SHP77 treated with DMSO at 0.1 percent for 48 hours (cell line): Measurements from ENCODE around the gene ITPR3.
A peak's percentile ranks its signal among the peaks of the same experiment; 100 is the strongest.

Experiments used
- DNase-seq: peaks from one replicate; lab custom pipeline; 2025; lab: John Stamatoyannopoulos, UW

Gene ITPR3

DNA sequence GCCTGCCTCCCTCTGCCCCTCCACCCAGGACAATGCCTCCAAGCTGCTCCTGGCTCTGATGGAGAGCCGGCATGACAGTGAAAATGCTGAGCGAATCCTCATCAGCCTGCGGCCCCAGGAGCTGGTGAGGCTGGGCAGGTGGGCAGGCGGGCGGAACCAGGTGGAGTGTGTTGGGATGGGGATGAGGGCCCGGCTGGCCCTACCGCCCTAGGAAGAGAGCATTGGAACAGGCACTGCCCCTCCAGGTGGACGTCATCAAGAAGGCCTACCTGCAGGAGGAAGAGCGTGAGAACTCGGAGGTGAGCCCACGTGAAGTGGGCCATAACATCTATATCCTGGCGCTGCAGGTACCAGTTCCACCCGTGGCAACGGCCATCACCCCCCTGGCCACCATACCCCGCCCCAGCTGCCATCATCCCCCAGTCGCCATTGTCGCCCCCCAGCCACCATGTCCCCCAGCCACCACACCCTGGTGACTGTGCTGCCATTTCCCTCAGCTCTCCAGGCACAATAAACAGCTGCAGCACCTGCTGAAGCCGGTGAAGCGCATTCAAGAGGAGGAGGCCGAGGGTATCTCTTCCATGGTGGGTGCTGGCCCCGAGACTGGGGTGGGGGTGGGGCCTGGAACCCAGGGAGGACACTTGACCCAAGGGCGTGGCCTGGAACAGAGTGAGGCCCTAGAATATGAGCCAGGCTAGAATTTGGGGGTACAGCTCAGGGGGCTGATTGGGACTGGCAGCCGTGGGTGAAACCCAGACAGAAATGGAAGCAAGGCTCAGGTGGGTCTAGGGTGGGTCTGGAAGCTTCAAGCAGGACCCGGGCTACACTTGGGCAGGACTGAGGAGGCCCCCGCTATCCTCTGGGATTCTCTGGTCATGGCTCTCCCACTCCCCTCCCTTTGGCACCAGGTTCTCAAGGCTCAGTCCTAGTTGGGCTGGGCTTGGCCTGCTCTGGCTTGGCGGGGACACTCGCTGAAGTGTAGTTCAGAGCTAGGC, 66.2 kb downstream of the ITPR3 start:
- no peak for DNase-seq

DNA sequence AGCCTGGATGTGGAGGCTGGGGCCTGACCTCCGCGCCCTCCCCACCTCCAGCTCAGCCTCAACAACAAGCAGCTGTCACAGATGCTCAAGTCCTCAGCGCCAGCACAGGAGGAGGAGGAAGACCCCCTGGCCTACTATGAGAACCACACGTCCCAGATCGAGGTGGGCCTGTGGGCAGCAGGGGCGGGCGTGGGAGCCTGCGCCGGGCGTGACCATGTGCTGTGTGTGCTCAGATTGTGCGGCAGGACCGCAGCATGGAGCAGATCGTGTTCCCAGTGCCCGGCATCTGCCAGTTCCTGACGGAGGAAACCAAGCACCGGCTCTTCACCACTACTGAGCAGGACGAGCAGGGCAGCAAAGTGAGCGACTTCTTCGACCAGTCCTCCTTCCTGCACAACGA, 66.9 kb downstream of the ITPR3 start:
- DNase-seq = no peak

GRCh38 chr6:33688451-33689147, 67.5 kb downstream of the ITPR3 start:
- DNase-seq = no peak

- DNase-seq = no peak
Observed at GRCh38 chr6:33689148-33689494, 68.0 kb downstream of the ITPR3 start.

- DNase-seq = no peak
Observed at GRCh38 chr6:33689879-33690278, 68.8 kb downstream of the ITPR3 start.

DNA sequence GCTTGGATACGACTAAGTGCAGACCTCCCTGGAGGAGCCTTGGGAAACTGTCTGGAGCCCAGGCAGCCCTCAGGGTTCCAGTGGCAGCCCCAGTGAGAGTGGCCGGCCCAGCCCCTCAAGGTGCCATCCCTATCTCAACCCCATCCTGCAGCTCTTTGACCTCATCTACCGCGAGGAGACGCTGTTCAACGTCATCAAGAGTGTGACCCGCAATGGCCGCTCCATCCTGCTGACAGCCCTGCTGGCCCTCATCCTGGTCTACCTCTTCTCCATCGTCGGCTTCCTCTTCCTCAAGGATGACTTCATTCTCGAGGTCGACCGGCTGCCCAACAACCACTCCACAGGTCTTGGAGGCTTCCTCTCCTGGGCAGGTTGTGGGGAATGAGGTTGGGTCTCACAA, 69.6 kb downstream of the ITPR3 start:
- DNase-seq = no peak

GRCh38 chr6:33691456-33692077, 70.4 kb downstream of the ITPR3 start:
- no peak for DNase-seq

DNA sequence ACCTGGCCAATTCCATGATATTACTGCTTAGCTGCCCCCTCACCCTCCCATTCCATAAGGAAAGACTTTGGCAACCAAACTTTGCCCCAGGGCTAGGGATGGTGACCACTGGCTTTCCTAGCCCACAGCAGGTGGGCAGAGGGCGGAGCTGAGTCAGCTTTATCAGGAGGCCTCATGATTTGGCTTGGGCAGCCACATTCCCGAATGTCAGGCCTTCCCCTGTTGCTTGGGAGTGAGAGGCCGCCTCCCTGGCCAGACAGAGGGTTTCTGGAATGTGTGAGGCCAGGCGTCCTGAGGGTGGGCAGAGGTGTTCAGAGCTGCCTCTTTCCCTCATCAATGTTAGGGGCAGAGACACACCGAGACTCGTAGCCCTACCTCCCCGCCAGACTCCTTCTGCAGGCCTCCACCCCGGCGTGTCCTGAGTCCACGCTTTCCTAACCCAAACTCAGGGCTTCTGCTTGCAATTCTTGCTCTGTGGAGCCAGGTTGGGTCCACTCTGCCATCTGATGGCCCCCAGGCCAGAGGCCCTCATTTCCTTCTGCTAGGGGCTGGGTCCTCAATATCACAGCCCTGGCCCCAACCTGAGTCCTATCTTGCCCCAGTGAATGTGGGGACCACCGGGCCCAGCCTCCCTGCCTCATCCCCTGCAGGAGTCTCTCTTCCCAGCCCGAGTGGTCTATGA, 71.1 kb downstream of the ITPR3 start:
- no peak for DNase-seq

- no peak for DNase-seq
Observed at GRCh38 chr6:33692760-33693158, 71.6 kb downstream of the ITPR3 start.

- DNase-seq = peak; percentile 31
Observed at GRCh38 chr6:33693186-33694105, 72.3 kb downstream of the ITPR3 start.

- DNase-seq = peak; percentile 43
Observed at GRCh38 chr6:33694401-33694931, 73.3 kb downstream of the ITPR3 start.

DNA sequence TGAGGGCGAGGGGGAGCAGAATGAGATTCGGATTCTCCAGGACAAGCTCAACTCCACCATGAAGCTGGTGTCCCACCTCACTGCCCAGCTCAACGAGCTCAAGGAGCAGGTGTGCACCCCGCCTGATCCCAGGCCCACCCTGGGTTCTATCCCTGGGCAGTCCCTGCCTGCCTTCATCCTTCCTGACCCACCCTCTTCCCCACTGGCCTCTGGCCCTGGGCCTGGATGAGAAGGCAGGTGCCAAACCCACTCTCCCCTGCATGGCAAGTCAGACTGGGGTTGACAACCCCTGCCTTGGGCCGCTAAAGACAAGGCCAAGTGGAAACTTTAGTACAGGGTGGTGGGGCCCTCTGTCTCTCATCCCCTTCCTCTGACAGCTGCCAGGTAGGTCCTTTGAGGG, 73.9 kb downstream of the ITPR3 start:
- DNase-seq = no peak

DNA sequence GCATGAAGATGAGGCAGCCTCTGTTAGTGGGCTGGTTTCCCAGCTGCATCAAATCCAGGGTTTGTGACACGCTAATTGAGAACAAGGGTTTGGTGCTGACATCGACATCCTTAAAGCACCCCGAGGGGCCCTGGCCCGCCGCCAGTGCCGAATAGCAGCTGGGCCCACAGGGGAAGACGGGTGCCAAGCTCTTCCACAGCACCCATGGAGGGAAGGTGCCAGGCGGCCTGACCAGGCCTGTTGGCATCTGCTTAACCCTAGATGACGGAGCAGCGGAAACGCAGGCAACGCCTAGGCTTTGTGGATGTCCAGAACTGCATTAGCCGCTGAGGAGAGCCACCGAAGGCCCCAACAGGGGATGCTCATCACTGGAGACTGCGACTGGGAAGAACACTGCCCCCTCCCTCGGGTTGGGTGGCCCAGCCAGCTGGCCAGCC, 74.3 kb downstream of the ITPR3 start:
- DNase-seq = no peak

DNA sequence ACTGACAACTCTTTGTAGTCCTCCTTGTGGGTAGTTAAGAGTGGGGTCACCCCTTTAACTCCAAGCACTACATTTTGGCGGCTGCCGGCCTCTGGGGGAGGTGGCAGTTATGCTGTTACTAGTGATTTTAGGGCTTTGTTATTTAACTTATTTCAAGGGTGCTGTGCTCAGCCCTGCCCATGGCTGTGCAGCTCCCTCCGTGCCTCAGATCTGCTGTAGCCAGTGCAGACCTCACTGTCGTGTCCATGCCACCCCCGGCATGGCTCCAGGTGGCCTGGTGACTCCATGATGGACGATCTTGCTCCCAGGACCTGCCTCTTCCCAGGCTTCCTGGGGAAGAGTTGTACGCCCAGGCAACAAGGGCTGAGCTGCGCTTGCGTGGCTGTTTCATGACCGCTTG, 75.0 kb downstream of the ITPR3 start:
- no peak for DNase-seq

DNA sequence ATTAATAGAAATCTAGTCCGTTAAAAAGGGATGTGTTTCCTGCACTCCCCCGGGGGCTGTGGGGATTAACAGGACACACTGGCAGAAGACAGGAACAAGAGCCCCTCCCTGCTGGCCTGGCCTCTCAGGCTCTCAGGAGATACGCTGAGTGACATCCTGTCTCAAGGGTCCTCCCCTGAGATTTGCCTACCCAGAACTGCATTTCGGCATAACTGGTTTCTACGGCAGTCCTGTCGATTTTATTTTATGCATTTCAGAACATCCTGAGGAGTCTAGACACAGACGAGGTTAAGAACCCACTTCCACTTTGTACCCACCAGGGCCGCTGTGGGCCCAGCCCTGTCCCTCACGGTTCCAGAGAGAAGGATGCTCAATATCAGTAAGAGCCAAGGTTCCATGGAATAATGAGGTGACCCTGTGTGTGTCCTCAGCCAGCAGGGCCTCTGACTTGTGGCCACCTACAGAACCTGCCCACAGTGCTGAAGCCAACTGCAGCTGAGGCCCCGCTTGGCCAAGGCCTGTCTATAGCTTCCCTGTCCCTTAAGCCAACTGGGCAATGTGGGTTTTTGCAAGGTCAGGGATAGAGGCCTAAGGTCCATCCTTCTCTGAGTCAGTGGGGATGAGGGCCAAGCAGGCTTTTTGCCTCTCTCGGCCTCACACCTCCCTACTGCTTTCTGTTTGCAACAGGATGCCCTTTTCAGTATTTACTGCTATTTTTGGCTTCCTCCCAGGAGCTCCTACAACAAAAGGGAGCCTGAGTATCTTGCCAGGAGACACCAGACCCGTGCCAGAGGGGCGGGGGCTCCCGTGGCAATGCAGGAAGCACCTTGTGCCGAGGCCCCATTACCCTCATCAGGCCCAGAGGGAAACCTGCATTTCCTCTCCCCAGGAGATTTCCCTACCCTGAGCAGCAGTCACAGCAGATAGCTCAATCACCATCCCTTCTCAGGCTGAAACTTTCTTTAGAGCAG, 75.7 kb downstream of the ITPR3 start:
- DNase-seq = peak; percentile 31

- DNase-seq = no peak
Observed at GRCh38 chr6:33697845-33698244, 76.7 kb downstream of the ITPR3 start.

- no peak for DNase-seq
Observed at GRCh38 chr6:33698494-33698893, 77.4 kb downstream of the ITPR3 start.

DNA sequence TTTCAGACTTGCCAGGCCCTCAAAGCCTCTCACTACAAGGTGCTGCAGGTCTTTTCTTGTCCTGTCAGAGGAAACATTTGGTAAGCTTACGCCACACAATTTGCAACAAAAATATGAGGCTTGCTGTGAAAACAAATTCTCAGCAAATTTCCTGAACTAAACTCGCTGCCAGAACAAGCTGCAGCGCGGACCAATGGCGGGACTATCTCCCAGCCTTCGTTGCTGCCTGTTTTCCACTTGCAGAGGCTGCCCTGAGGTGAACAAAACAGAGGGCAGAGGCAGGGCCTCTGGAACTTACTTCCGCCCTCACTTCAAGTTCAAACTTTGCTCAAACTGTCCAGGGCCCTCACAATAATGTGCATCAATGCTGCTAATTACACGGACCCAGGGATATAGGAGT, 78.0 kb downstream of the ITPR3 start:
- no peak for DNase-seq

GRCh38 chr6:33699739-33700138, 78.6 kb downstream of the ITPR3 start:
- no peak for DNase-seq
